Epithelial cell of proximal tubule (primary cell): ENCODE data around the gene SPATA25. TPM values are rescaled to one million over a fixed set of nuclear protein-coding genes. Genes with fewer than 3 reads are reported as not detected.

Source experiments
- DNase-seq: peaks from one replicate; pipeline ENCODE4 v3.0.0-alpha.2; 2011; ENCODE audit warnings: low read depth
- H3K4me3 ChIP-seq: 2 replicates; pipeline ENCODE4 v1.5.1; 2011; ENCODE audit warnings: low read depth, mild to moderate bottlenecking, low read length
- CTCF ChIP-seq: conservative IDR thresholded peaks from 2 replicates; pipeline ENCODE4 v1.5.1; 2012; ENCODE audit warnings: low read depth, mild to moderate bottlenecking, low read length
- total RNA-seq: library from RNA; depleted of rRNA; stranded (reverse); fragments of >200 nt; gene quantifications from 2 replicates; pipeline ENCODE4 v1.2.3, GENCODE V29; 2015

Gene SPATA25
- total RNA-seq, 1 donor from 2014 or later: not detected

DNA sequence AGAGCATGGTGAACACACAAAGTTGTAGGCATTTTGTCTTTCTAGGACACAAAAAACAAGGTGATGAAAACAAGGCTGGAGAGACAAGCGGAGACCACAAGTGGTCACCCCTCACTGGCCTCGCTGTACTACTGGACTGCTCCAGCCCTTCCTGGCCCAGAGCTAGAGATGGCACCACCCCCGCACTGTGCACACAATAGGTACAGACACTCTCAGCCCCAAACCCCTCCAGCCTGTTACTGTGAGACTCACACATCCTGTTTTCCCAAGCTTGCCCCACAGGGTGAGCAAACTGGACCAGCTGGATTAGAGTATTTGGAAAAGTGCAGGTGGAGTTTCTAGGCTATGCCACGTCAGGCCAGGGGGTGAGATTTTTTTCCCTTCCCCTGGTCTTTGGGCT lies 14.8 kb downstream of the SPATA25 start:
- no peak for DNase-seq
- H3K4me3 ChIP-seq: no peak overlapping the region
- TF ChIP-seq CTCF: no peak

GRCh38 chr20:45867819-45868176 lies 19.6 kb downstream of the SPATA25 start:
- no peak for DNase-seq
- H3K4me3 ChIP-seq: no peak overlapping the region

DNA sequence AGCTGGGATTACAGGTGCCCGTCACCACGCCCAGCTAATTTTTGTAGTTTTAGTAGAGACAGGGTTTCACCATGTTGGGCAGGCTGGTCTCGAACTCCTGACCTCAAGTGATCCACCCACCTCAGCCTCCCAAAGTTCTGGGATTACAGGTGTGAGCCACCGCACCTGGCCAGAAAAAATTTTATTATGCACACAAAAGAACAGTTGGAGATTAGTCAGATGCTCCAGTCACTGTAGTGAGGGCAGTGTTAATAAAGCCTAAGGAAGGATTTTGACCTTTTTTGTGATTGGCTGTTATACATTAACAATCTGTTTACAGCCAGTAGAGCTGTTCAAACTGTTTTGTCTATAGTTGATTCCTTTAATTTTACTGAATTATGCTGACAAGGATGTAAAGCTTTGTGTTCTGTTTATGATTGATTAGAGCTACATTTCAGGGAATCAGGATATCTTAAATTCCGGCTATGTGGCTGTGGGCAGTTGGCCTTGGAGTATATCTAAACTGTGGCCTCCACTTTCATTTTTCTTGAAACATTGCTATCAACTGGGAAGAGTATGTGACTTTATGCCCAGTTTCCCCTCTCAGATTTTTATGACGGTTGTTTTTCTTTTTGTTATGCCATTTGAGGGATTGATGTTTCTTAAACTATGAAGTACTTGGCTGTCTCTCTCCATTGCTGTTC lies 20.1 kb downstream of the SPATA25 start:
- H3K4me3 ChIP-seq: no peak overlapping the region
- no peak for TF ChIP-seq CTCF
- DNase-seq: no peak

More at GRCh38 chr20:45867819-45868176, 19.6 kb downstream of the SPATA25 start:
- no peak for TF ChIP-seq CTCF

- TF ChIP-seq CTCF: no peak
- no peak for DNase-seq
- H3K4me3 ChIP-seq: no peak overlapping the region
Observed at GRCh38 chr20:45866454-45866853, 21.0 kb downstream of the SPATA25 start.

- no peak for DNase-seq
- TF ChIP-seq CTCF: no peak
- H3K4me3 ChIP-seq: no peak overlapping the region
Observed at GRCh38 chr20:45863543-45864470, 23.6 kb downstream of the SPATA25 start.

- DNase-seq: no peak
- no peak for TF ChIP-seq CTCF
- no peak overlapping the region for H3K4me3 ChIP-seq
Observed at GRCh38 chr20:45861221-45862075, 26.0 kb downstream of the SPATA25 start.
